Nephron (organoid): ENCODE measurements around the gene UPF2.

Experiments used
- H3K27ac Mint-ChIP-seq, 3 experiments: 2 replicates each; pipeline ENCODE4 v1.8.0; 2020; ENCODE audit warnings: mixed read lengths in 3 of 3, mild to moderate bottlenecking in 2 of 3, moderate library complexity in 1 of 3
- H3K27me3 Mint-ChIP-seq: 2 replicates; pipeline ENCODE4 v1.8.0; 2021; ENCODE audit warnings: low read depth, mild to moderate bottlenecking, moderate library complexity, mixed read lengths
- H3K36me3 Mint-ChIP-seq: 2 replicates; pipeline ENCODE4 v1.8.0; 2020; ENCODE audit warnings: low read depth, mixed read lengths
- H3K4me1 Mint-ChIP-seq: 2 replicates; pipeline ENCODE4 v1.8.0; 2020; ENCODE audit warnings: mixed read lengths
- H3K4me3 Mint-ChIP-seq, 3 experiments: 2 replicates each; pipeline ENCODE4 v1.8.0; 2020; ENCODE audit warnings: mild to moderate bottlenecking in 3 of 3, mixed read lengths in 3 of 3, moderate library complexity in 2 of 3
- H3K9me3 Mint-ChIP-seq: 2 replicates; pipeline ENCODE4 v1.8.0; 2020; ENCODE audit warnings: mixed read lengths
- CTCF ChIP-seq, 3 experiments: fragments of 200-600 bp; sonication (generic); IDR thresholded peaks; one replicate each; pipeline ENCODE4 v1.5.0; 2021; ENCODE audit warnings: antibody characterized with exemption in 3 of 3; ENCODE audit not compliant: unreplicated experiment in 3 of 3

UPF2 gene

DNA sequence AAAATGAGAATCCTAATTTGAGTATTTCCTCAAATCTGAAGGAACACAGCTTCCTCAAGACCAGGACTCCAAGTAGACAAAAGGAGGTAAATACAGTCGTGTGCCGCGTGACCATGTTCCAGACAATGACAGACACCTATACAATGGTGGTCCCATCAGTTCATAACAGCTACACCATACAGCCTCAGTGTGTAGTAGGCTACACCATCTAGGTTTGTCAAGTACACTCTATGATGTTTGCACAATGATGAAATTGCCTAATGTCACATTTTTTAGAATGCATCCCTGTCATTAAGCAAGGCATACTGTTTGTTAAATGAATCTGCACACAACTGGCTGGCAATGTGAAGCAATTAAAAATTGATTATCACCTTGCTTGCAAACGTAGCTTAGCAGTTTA is 111.6 kb downstream of the UPF2 start:
- H3K36me3 Mint-ChIP-seq, result peaks cover 64% of the 10 kb centered on the region
- H3K9me3 Mint-ChIP-seq, result no peaks in the 10 kb centered on the region

DNA sequence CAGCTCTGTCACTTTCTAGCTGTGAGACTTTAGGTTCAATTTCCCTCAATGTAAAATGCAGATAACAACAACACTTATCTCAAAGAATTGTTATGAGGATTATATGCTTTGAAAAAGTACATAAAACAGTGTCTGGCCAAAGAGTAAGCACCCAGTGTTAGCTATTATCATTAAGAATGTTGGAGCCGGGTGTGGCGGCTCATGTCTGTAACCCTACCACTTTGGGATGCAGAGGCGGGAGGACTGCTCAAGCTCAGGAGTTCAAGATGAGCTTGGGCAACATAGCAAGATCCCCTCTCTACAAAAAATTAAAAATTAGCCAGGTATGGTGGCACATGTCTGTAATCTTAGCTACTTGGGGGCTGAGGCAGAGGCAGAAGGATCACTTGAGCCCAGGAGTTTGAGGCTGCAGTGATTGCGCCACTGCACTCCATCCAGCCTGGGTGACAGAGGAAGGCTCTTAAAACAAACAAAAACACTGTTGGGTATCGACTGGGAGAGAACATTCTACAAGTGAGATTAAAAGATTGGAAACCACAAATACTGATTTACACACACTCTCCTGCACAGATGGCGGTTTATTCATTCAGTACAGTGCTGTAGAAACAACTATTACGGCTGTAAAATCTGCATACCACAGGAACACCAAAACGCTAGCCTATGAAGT is 112.2 kb downstream of the UPF2 start:
- Mint-ChIP-seq H3K4me3 (no peak overlapping the region), H3K4me1 (no peaks in the 10 kb centered on the region), H3K27ac (no peak overlapping the region), H3K27me3 (no peaks in the 10 kb centered on the region), H3K9me3 (no peaks in the 10 kb centered on the region), H3K36me3 (peaks cover 65% of the 10 kb centered on the region)
- no peak for TF ChIP-seq CTCF (IDR thresholded peaks at IDR 0.05; ENCODE audit: unreplicated experiment in 3 of 3)

More for the DNA sequence above, 111.6 kb downstream of the UPF2 start:
- no peak overlapping the region for H3K4me3 Mint-ChIP-seq
- no peak for TF ChIP-seq CTCF (IDR thresholded peaks at IDR 0.05; ENCODE audit: unreplicated experiment in 3 of 3)
- H3K27me3 Mint-ChIP-seq, result no peaks in the 10 kb centered on the region
- H3K27ac Mint-ChIP-seq, result no peak overlapping the region
- H3K4me1 Mint-ChIP-seq, result no peaks in the 10 kb centered on the region

DNA sequence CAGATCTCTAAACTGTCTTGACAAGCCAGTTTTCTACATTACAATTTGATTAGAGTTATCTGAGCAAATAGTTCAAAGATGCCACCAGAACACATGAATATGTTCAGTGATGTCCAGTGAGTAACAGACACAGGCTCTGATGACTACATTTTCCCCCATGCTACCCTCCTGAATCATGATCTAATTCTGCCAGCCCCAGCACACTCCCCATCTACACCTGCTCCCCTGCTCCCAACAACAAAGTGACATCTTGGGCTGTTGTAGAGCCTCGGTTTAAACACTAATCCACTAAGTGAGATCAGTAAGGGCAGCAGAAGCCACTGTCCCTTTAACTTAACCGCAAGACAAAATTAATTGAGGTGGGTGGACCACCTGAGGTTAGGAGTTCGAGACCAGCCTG is 114.9 kb downstream of the UPF2 start:
- H3K9me3 Mint-ChIP-seq, result no peaks in the 10 kb centered on the region
- no peaks in the 10 kb centered on the region for H3K27me3 Mint-ChIP-seq
- H3K4me3 Mint-ChIP-seq, result no peak overlapping the region
- no peak for TF ChIP-seq CTCF (IDR thresholded peaks at IDR 0.05; ENCODE audit: unreplicated experiment in 3 of 3)
- H3K4me1 Mint-ChIP-seq, result no peaks in the 10 kb centered on the region
- H3K36me3 Mint-ChIP-seq, result peaks cover 63% of the 10 kb centered on the region
- no peak overlapping the region for H3K27ac Mint-ChIP-seq

DNA sequence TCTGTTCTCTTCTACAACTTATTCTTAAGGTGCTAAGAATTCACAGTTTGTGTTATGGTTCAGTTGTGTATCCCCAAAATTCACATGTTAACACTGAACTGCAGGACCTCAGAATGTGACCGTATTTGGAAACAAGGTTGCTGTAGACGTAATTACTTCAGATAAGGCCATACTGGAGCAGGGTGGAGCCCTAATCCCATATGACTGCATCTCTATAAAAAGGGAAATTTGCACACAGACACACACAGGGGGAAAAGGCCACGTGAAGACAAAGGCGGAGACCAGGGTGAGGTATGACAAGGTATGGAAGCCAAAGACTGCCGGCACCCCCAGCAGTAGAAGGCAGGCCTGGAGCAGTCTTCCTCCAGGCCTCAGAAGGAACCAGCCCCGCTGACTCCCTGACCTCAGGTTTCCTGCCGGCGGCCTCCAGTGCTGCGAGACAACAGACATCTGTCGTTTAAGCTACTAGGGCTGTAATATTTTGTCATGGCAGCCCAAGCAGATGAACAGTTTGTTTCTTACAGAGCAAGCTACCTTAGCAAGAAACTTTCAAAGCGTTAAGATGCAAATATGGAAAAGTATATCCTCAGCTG is 120.7 kb downstream of the UPF2 start:
- Mint-ChIP-seq H3K27me3 (no peaks in the 10 kb centered on the region), H3K4me1 (no peaks in the 10 kb centered on the region), H3K4me3 (no peak overlapping the region), H3K36me3 (peaks cover 62% of the 10 kb centered on the region), H3K9me3 (no peaks in the 10 kb centered on the region), H3K27ac (no peak overlapping the region)
- no peak for TF ChIP-seq CTCF (IDR thresholded peaks at IDR 0.05; ENCODE audit: unreplicated experiment in 3 of 3)

GRCh38 chr10:11919271-11919670 is 123.3 kb downstream of the UPF2 start:
- no peak overlapping the region for H3K4me3 Mint-ChIP-seq
- H3K4me1 Mint-ChIP-seq, result no peaks in the 10 kb centered on the region
- H3K9me3 Mint-ChIP-seq, result no peaks in the 10 kb centered on the region
- H3K36me3 Mint-ChIP-seq, result peaks cover 41% of the 10 kb centered on the region
- no peak for TF ChIP-seq CTCF (IDR thresholded peaks at IDR 0.05; ENCODE audit: unreplicated experiment in 3 of 3)
- H3K27ac Mint-ChIP-seq, result no peak overlapping the region
- no peaks in the 10 kb centered on the region for H3K27me3 Mint-ChIP-seq

- Mint-ChIP-seq H3K36me3 (peaks cover 37% of the 10 kb centered on the region), H3K27me3 (no peaks in the 10 kb centered on the region), H3K9me3 (no peaks in the 10 kb centered on the region), H3K4me1 (peaks cover 1% of the 10 kb centered on the region), H3K4me3 (no peak overlapping the region), H3K27ac (no peak overlapping the region)
- TF ChIP-seq CTCF (IDR thresholded peaks at IDR 0.05; ENCODE audit: unreplicated experiment in 3 of 3), result no peak
Measured at GRCh38 chr10:11918384-11918783, 124.2 kb downstream of the UPF2 start.
